TTC549 (cell line): Measurements from ENCODE around the gene TICAM1.
"Not testable (repeated sequence)": the region's sequence is repeated elsewhere in the genome, so short reads cannot be mapped to it uniquely, and the experiment has no call there.

ENCODE experiments used
- FAIRE-seq: peaks from 2 replicates; lab custom pipeline; 2012; peaks lifted over from hg19 to GRCh38; lab: Jason Lieb, UNC

Gene TICAM1

DNA sequence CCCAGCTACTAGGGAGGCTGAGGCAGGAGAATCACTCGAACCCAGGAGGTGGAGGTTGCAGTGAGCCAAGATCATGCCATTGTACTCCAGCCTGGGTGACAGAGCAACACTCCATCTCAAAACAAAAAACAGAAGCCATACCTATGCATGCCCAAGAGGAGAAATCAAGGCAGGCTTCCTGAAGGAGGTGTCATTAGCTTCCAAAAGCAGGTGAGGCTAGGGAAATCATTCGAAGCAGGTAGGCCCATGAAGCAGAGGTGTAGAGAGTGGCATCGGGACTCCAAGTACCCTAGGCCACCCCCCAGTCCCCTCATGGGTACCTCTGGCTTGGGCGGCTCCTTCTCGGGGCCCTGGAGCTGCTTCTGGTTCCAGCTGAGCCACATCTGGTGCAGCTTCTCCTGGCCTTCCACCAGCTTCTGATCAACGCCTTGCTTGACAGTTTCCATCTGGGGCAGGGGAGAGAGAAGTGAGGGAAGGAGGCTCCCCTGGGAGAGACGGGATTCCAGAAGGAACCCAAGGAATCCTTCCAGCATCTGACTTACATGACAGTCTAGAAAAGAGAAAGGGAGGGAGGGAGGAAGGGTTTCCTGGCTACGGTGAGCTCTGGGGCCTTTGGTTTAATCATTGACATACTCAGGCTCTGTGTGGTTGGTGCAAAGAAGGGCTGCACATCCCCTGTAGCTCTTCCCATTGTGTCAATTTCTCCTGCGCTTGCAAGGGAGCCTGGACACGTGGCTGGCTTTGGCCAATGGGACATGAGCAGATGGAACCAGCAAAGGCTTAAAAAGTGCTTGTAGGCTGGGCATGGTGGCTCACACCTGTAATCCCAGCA lies 13.1 kb upstream of the TICAM1 start:
- FAIRE-seq: no peak

DNA sequence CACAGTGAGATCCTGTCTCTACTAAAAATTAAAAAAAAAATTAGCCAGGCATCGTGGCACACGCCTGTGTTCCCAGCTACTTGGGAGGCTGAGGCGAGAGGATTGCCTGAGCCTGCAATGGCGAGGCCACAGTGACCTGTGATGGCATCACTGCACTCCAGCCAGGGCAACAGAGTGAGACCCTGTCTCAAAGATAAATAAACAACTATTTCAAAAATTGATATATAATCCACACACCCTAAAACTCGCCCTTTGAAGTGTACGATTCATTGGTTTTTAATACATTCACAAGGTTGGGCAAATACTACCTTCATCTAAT lies 12.1 kb upstream of the TICAM1 start:
- FAIRE-seq: no peak

DNA sequence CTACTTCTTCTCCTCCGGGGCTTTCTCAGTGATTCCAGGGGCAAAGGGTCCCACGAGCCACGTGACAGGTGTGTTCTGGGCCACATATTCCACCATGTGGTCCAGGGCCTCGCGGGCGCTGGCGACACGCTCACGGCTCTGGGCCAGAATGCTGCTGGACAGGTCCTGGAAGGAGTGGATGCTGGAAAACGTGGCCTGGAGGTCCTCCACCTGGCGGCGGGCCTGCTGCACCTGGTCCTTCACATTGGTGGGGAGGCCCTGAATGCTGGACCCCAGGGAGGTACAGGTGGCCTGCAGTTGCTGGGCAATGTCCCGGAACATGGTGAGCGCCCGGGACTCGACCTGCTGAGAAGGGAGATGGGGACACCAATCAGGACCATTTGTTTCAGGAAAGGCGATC lies 7.7 kb upstream of the TICAM1 start:
- FAIRE-seq: no peak

DNA sequence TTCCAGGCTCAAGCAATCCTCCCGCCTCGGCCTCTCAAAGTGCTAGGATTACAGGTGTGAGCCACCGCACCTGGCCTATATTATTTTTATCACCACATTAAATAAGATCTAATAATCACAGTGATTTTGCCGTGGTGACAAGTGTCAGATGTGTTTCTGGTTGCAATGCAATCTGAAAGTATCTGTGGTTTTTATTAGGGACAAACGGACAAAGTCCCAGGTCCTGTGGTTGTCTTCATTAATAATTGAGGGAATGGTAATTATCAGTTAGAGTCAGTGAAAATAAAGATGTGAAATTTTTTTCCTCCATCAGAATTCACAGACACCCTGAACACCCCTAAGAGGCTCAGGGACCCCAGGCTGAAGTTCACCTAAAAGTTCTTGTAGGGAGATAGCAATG lies 1.3 kb upstream of the TICAM1 start:
- FAIRE-seq: no peak

DNA sequence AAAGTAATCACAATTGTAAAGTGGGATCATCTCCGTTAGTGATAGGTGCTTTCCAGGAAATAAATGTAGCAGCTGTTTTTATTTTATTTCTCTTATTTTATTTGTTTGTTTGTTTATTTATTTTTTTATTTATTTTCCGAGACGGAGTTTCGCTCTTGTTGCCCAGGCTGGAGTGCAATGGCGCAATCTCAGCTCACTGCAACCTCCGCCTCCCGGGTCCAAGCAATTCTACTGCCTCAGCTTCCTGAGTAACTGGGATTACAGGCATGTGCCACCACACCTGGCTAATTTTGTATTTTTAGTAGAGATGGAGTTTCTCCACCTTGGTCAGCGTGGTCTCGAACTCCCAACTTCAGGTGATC lies 448 bp upstream of the TICAM1 start:
- FAIRE-seq: not testable (repeated sequence)

DNA sequence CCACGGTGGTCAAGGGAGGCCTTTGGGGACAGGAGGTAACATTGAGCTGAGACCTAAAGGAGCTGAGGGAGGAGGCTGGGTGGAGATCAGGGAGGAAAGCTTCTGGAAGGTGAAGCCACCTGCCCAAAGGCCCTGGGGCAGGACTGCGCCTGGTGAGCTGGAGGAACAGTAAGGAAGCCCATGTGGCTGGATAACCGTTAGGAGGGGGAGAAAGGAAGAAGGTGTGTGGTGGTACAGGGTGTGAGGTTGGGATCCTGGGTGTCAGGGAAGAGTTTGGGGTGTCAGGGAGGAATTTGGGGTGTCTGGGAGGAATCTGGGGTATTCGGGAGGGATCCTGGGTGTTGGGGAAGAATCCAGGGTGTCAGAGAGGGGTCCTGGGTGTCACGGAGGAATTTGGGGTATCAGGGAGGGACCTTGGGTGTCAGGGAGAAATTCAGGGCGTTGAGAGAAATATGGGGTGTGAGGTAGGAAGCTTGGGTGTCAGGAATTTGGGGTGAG lies 695 bp downstream of the TICAM1 start:
- FAIRE-seq: no peak

DNA sequence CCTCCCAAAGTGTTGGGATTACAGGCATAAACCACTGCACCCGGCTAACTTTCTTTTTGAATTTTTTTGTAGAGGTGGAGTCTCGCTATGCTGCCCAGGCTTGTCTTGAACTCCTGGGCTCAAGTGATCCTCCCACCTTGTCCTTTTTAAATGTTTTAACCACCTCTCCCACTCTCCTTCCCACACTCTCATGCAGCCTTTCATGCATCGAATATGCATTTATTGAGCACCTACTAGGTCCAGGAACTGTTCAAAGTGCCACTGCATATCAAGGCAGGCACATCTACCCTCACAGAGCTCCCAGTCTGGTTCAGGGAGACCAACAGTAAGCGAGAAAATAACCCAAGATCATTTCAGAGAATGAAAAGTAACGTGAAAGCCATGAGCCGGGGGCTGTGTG lies 1.2 kb downstream of the TICAM1 start:
- no peak for FAIRE-seq

DNA sequence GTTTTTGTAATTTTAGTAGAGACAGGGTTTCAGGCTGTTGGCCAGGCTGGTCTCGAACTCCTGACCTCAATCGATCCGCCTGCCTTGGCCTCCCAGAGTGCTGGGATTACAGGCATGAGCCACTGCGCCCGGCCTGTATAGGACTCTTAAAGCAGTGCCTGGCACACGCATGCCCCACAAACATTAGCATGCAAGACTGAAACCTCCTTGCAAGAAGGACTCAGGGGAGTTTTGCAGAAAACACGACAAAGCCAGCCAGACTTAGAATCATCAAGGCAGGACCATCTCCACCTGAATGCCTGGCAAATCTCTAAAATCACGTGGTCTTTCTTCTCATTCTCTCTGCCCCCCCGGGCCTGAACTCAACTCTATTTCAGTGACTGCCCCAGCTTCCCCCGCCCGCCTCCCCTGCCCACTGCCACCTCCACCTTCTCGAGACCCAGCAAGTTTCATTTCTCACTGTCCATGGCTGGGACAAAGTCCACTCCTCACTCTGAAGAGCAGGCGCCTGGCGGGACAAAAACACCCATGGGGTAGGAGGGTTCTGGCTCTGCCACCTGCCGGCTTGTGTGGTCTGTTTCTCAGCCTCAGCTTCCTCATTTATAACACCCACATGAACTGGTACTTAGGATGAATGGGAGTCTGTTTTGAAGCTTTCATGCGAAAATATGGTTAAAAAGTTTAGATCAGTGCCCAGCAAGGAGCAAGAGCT lies 2.4 kb downstream of the TICAM1 start:
- no peak for FAIRE-seq

DNA sequence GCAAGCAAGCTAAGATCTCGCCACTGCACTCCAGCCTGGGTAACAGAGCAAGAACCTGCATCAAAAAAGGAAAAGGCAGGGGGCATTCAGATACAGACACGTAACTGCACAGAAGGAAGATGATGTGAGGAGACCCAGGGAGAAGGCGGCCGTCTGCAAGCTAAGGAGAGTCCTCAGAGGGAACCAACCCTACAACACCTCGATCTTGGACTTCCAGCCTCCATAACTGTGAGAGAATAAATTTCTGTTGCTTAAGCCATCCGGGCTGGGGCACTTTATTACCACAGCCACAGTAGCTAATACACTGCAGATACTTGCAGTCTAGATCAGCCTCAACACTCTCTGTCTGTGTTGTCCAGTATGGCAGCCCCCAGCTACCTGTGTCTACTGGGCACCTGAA lies 7.9 kb downstream of the TICAM1 start:
- no peak for FAIRE-seq

DNA sequence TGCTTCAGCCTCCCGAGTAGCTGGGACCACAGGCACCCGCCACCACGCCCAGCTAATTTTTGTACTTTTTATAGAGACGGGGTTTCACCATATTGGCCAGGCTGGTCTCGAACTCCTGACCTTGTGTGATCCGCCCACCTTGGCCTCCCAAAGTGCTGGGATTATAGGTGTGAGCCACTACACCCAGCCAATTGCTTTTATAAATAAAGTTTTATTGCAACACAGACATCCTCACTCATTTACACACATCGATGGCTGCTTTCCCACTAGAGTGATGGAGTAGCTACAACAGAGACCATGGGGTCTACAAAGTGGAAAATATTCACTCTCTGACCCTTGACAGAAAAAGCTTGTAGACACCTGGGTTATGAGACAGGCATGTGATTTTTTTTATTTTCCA lies 9.2 kb downstream of the TICAM1 start:
- FAIRE-seq: not testable (repeated sequence)

DNA sequence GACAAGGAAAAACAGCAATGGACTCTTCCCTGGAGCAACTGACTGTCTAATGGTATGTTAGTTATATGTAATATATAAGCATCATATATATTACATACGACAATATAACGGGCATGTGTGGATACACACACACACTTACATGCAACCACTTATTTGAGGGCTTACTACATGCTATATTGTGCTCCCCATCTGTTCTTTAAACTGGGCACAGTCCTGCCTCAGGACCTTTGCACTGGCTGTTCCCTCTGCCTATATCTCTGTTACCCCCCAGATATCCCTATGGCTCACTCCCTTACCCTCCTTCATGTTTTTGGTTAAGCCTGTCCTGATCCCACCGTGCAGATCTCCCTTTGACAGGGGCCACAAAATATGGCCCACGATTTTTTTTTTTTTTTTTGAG lies 10.2 kb downstream of the TICAM1 start:
- FAIRE-seq: no peak

DNA sequence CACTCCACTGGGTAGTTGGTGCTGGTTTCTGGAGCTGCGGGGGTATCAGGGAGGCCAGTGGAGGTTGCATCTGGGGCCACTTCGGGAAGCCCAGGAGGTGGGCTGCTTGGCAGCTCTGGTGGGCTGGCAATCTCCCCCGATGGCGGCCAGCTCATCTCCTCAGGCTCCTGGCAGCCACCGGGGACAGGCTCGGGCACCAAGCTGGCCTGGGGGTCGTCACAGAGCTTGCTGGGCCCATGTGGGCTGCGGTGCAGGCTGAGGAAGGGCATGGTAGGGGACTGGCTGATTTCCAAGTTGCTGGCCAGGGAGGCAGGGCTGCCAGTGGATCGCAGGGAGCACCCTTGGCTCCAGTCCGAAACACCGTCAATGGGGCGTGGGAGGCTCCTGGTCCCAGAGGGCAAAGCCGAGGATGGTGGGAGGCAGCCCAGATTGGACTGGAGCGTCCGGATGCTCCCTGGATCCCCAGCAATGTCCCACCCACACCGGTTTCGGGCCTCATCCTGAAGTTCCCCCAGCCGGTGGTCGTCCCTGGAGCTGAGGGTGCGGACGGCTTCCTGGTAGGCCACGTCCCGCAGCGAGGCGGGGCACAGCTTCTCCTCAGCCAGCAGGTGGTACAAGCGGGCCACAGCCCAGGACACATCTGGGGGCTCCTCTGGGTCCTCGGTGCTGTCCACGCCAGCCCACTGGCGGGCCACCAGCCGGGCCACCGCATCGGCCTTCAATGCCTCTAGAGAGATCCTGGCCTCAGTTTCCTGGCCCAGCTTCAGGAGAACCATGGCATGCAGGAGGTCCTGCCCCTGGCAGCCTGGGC lies 13.8 kb downstream of the TICAM1 start:
- FAIRE-seq: no peak

DNA sequence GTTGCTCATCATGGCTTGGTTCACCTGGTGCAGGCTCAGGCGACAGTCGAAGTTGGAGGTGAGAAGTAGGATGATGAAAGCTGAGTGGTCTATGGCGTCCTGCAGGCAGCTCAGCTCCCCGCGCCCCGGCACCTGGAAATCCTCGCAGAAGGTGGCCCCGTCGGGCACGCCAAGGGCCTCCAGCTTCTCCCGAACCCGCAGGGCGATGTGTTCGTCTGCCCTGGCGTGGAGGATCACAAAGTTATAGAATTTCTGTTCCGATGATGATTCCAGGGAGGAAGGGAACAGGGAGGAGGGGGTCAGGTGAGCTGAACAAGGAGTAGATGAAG lies 14.6 kb downstream of the TICAM1 start:
- no peak for FAIRE-seq

DNA sequence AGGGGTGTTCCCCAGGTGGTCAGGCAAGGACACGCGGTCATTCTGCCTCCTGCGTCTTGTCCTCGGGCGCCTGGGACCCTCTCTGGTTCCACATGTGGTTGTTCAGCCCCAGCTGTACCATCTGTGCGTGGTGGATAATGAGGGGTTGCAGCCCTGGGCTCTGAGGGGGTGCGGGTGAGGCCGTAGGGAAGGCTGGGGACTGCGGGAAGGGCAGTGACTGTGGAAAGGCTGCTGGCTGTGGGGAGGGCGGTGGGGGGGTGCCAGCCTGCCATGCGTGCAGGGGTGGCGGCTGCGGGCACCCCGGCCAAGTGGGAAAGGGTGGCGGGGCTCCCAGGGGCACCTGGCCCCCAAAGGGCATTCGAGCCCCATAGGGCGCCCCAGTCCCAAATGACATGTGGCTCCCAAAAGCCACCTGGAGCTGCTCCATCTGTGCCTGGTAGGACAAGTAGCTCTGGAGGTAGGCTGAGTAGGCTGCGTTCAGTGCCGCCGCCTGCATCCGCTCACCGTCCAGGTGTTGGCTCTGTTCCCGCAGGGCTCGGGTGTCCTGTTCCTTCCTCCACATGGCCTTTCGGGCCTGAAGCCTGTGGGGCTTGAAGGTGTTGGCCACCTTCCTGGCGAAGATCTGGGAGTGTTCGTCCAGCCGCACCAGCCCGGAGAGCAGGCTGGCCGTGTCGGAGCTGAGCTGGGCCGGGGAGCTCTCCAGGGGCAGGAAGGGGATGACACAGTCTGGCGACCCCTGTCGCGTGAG lies 15.1 kb downstream of the TICAM1 start:
- FAIRE-seq: no peak

DNA sequence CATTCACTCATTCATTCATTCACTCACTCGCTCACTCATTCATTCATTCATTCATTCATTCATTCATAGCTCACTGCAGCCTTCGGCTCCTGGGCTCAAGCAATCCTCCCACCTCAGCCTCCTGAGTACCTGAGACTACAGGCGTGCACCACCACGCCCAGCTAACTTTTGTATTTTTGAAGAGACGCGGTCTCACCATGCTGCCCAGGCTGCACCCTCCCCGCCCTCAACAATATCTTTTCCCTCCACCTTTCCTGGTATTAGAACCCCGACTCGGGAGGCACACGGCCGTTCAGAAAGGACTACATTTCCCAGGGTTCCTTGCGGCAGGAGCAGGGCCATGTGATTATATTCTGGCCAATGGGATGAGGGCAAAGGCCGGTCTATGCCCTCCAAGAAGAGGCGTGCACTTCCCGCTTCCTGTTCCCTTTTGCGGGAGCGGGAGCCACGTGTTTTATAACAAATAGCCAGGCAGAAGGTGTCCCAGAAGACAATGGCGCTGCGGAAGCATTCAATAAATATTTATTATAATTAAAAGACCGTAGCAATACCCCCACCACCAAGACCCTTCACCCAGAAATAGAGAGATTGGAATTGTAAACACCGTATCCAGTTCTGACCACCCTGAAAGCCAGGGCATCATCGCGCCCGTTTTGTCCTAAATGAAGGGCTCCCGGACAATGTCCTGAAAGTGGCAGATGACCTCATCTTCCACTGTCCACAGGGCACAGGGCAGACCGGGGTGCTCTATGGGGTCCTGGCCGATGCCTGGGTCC lies 15.9 kb downstream of the TICAM1 start:
- FAIRE-seq: peak; percentile 93

DNA sequence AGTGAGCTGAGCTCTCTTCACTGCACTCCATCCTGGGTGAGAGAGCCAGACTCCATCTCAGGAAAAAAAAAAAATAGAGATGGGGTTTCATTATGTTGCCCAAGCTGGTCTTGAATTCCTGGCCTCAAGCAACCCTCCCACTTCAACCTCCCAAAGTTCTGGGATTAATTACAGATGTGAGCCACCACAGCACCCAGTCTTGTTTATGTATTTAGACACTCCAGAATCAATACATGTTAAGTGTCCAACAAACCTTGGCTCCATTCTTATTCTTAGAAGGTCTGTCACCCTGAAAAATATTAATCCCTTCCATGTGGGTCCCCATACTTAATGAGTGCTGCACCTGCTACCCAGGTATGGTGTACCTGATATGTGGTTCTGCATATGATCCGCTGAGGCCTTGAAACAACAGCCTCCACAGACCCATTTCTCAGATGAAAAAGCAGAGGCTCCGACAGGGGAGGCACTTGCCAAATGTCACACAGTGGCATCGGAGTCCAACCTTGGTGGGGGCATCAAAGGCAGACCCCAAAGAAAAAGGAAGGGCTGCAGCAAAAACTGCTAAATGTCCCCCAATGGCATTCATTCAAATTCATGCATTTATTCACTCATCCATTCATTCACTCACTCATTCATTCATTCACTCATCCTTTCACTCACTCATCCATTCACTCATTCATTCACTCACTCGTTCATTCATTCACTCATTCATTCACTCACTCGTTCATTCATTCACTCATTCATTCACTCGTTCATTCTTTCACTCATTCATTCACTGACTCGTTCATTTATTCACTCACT lies 16.7 kb downstream of the TICAM1 start:
- FAIRE-seq: no peak

DNA sequence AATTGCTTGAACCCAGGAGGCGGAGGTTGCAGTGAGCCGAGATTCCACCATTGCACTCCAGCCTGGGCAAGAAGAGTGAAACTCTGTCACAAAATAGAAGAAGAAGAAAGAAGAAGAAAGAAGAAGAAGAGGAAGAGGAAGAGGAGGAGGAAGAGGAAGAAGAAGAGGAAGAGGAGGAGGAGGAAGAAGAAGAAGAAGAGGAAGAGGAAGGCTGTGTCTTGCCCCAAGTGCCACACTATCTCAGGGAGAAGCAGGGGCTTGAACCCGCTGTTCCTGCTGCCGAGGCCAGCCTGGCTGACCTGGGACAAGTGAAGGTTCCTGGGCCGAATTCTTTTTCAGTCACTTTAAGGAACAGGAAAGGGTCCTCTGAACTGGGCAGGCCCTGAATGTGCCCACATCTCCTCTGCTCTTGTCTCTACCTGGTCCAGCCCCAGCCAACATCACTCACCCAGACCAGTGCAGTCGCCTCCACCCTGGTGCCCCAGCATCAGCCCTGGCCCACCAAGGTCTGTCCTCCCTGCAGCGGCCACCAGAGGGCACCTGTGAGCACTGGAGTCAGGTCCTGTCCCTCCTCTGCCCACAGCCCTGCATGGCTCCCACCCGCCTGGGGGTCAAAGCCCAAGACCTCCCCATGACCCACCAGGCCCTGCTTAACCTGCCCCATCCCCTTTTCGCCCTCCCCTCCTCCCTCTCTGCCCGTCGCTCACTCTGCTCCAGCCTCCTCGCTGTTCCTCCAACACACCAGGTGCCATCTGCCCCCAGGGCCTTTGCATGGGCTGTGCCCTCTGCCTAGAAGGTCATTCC lies 20.0 kb downstream of the TICAM1 start:
- FAIRE-seq: no peak

DNA sequence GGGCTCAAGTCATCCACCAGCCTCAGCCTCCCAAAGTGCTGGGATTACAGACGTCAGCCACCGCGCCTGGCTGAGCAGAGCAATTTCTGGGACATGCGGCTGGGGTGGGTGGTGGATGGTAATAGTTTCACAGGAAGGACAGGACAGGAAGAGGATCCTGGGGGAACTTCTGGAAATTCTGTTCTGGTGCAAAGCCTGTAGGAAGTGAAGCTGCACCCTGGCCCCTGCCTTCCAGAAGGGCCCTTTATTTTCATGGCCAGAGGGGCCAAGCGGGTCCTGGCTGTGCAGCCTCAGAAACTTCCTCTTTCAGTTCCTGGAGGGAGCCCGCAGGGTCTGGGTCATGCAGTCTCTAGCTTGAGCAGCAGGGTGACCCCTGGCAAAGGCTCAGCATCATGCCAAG lies 24.3 kb downstream of the TICAM1 start:
- FAIRE-seq: no peak

DNA sequence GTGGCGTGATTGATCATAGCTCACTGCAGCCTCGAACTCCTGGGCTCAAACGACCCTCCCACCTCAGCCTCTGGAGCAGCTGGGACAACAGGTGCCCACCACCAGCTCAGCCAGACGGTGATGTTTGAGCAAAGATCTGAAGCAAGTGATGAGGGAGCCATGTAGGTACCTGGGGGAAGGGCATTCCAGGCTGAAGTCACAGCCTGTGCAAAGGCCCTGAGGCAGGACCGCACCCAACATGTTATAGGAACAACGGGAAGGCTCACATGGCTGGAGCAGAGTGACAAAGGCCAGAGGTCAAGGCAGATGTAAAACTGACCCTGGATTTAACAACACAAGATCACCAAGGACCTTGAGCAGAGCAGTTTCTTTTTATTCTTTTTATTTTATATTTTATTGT lies 25.1 kb downstream of the TICAM1 start:
- FAIRE-seq: no peak

DNA sequence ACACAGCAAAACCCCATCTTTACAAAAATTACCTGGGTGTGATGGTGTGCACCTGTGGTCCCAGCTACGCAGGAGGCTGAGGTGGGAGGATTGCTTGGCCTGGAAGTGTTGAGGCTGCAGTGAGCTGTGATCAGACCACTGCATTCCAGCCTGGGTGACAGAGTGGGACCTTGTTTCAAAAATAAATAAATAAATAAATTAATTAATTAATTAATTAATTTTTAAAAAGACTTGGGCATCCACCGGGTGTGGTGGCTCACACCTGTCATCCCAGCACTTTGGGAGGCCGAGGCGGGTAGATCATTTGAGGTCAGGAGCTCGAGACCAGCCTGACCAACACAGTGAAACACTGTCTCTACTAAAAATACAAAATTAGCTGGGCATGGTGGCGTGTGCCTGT lies 26.4 kb downstream of the TICAM1 start:
- FAIRE-seq: not testable (repeated sequence)
